ENCODE data around the gene ZNF628.
"Not testable (repeated sequence)": the region's sequence is repeated elsewhere in the genome, so short reads cannot be mapped to it uniquely, and the experiment has no call there.

ZNF628 gene

GRCh38 chr19:55495646-55496349, 19.4 kb downstream of the ZNF628 start:
- H3K27me3 ChIP-seq (ENCODE audit: insufficient read depth, low read depth), result peaks cover 95% of the 10 kb centered on the region
- no peak overlapping the region for H3K4me3 ChIP-seq (IDR thresholded peaks at IDR 0.05; ENCODE audit: insufficient read depth, low read depth, low read length)
- no peaks in the 10 kb centered on the region for H3K79me2 ChIP-seq (ENCODE audit: insufficient read depth, low read depth)
- no peaks in the 10 kb centered on the region for H3K36me3 ChIP-seq (ENCODE audit: insufficient read depth)
- H3K27ac ChIP-seq, result no peak overlapping the region
- no peak overlapping the region for H3K9ac ChIP-seq
- H2AFZ ChIP-seq (ENCODE audit: low read depth), result no peak overlapping the region
- TF ChIP-seq CTCF (conservative IDR thresholded peaks at IDR 0.05; ENCODE audit: low read depth, low read length), result no peak
- no peak overlapping the region for H3K4me2 ChIP-seq
- H3K4me1 ChIP-seq (ENCODE audit: low read depth, poor library complexity, severe bottlenecking), result no peaks in the 10 kb centered on the region
- no peaks in the 10 kb centered on the region for H4K20me1 ChIP-seq (ENCODE audit: insufficient read depth)

GRCh38 chr19:55496820-55497219, 20.4 kb downstream of the ZNF628 start:
- H3K27ac ChIP-seq; H3K9ac ChIP-seq; H2AFZ ChIP-seq (ENCODE audit: low read depth); H3K4me3 ChIP-seq (IDR thresholded peaks at IDR 0.05; ENCODE audit: insufficient read depth, low read depth, low read length); H3K4me2 ChIP-seq; H4K20me1 ChIP-seq (ENCODE audit: insufficient read depth); H3K79me2 ChIP-seq (ENCODE audit: insufficient read depth, low read depth); H3K4me1 ChIP-seq (ENCODE audit: low read depth, poor library complexity, severe bottlenecking); H3K36me3 ChIP-seq (ENCODE audit: insufficient read depth): not testable (repeated sequence)
- peaks cover 96% of the 10 kb centered on the region for H3K27me3 ChIP-seq (ENCODE audit: insufficient read depth, low read depth)

GRCh38 chr19:55497763-55498162, 21.3 kb downstream of the ZNF628 start:
- H3K4me1 ChIP-seq (ENCODE audit: low read depth, poor library complexity, severe bottlenecking), result no peaks in the 10 kb centered on the region
- no peak overlapping the region for H3K27ac ChIP-seq
- peaks cover 95% of the 10 kb centered on the region for H3K27me3 ChIP-seq (ENCODE audit: insufficient read depth, low read depth)
- TF ChIP-seq CTCF (conservative IDR thresholded peaks at IDR 0.05; ENCODE audit: low read depth, low read length), result no peak
- H3K4me2 ChIP-seq, result no peak overlapping the region
- no peak overlapping the region for H3K4me3 ChIP-seq (IDR thresholded peaks at IDR 0.05; ENCODE audit: insufficient read depth, low read depth, low read length)
- no peak overlapping the region for H2AFZ ChIP-seq (ENCODE audit: low read depth)
- H3K36me3 ChIP-seq (ENCODE audit: insufficient read depth), result no peaks in the 10 kb centered on the region
- no peaks in the 10 kb centered on the region for H3K79me2 ChIP-seq (ENCODE audit: insufficient read depth, low read depth)
- no peaks in the 10 kb centered on the region for H4K20me1 ChIP-seq (ENCODE audit: insufficient read depth)
- no peak overlapping the region for H3K9ac ChIP-seq

GRCh38 chr19:55498246-55498840, 21.9 kb downstream of the ZNF628 start:
- H3K36me3 ChIP-seq (ENCODE audit: insufficient read depth), result no peaks in the 10 kb centered on the region
- H3K4me1 ChIP-seq (ENCODE audit: low read depth, poor library complexity, severe bottlenecking), result no peaks in the 10 kb centered on the region
- H4K20me1 ChIP-seq (ENCODE audit: insufficient read depth), result no peaks in the 10 kb centered on the region
- no peak overlapping the region for H2AFZ ChIP-seq (ENCODE audit: low read depth)
- H3K79me2 ChIP-seq (ENCODE audit: insufficient read depth, low read depth), result no peaks in the 10 kb centered on the region
- peaks cover 90% of the 10 kb centered on the region for H3K27me3 ChIP-seq (ENCODE audit: insufficient read depth, low read depth)
- H3K9ac ChIP-seq, result no peak overlapping the region
- H3K27ac ChIP-seq, result no peak overlapping the region
- no peak overlapping the region for H3K4me3 ChIP-seq (IDR thresholded peaks at IDR 0.05; ENCODE audit: insufficient read depth, low read depth, low read length)
- TF ChIP-seq CTCF (conservative IDR thresholded peaks at IDR 0.05; ENCODE audit: low read depth, low read length), result no peak
- H3K4me2 ChIP-seq, result no peak overlapping the region

GRCh38 chr19:55500368-55500952, 24.0 kb downstream of the ZNF628 start:
- Histone ChIP-seq H3K27ac (no peak overlapping the region), H3K79me2 (ENCODE audit: insufficient read depth, low read depth) (no peaks in the 10 kb centered on the region), H3K4me3 (IDR thresholded peaks at IDR 0.05; ENCODE audit: insufficient read depth, low read depth, low read length) (no peak overlapping the region), H3K9ac (no peak overlapping the region), H2AFZ (ENCODE audit: low read depth) (no peak overlapping the region), H3K27me3 (ENCODE audit: insufficient read depth, low read depth) (peaks cover 85% of the 10 kb centered on the region), H4K20me1 (ENCODE audit: insufficient read depth) (no peaks in the 10 kb centered on the region), H3K36me3 (ENCODE audit: insufficient read depth) (no peaks in the 10 kb centered on the region), H3K4me2 (no peak overlapping the region), H3K4me1 (ENCODE audit: low read depth, poor library complexity, severe bottlenecking) (peaks cover 5% of the 10 kb centered on the region)
- no peak for TF ChIP-seq CTCF (conservative IDR thresholded peaks at IDR 0.05; ENCODE audit: low read depth, low read length)
